GM18526 (cell line): ENCODE results near the gene GPM6B.

ENCODE experiments used
- POLR2A ChIP-seq: IDR thresholded peaks from 3 replicates; pipeline ENCODE4 v1.6.1; 2011; ENCODE audit not compliant: insufficient read length; ENCODE audit errors: extremely low read depth

GPM6B gene

DNA sequence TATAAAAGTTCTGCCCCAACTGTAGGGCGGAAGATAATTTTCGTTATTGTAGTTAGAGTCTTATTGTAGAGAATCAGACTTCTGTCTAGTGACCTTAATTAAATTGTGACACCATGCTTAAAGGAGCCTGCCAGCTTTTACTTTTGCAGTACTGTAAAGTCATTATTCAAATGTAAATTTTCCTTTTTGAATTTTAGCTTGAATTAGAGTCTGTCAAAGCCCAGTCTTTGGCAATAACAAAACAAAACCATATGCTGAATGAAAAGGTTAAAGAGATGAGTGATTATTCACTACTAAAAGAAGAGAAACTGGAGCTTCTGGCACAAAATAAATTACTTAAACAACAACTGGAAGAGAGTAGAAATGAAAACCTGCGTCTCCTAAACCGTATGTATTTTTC lies 60.5 kb downstream of the GPM6B start:
- TF ChIP-seq POLR2A: no peak

GRCh38 chrX:13755254-13755653 lies 61.6 kb downstream of the GPM6B start:
- TF ChIP-seq POLR2A: no peak

DNA sequence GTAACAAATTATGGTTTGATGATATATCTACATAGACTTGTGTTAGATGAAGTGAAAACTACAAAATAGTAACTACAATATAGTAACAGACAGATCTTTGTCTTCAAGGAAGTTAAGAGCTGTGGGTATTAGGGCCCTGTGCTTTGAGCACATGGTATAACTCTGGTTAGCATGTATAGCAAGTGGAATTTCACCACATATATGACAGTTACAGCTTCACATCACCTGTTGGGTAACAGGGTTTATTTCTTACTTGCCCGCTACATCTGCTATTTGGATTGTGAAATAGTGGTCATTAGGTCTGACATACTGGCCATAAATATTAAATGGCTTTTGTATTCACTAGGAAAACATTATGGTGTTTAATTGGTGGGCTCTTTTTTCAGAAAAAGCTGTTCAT lies 62.1 kb downstream of the GPM6B start:
- no peak for TF ChIP-seq POLR2A

GRCh38 chrX:13752646-13753045 lies 64.2 kb downstream of the GPM6B start:
- no peak for TF ChIP-seq POLR2A

DNA sequence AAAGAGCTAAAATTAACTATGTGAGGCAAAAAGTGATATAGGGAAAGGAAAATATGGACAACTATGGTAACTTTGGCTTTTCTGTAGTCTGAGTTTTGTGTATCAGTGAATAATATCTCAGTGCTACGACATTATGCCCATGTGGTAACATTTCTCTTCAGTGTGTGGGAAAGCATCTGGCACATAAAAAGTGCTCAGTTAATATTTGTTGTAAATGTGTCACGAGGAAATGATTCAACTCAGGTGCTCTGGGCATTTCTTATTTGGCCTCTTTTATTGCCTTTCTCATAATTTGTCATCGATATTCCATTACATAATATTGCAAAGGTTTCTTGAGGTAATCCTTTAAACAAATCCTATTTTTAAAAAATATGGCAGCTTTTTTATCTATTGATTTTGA lies 64.8 kb downstream of the GPM6B start:
- TF ChIP-seq POLR2A: no peak

GRCh38 chrX:13750812-13751211 lies 66.1 kb downstream of the GPM6B start:
- TF ChIP-seq POLR2A: no peak

DNA sequence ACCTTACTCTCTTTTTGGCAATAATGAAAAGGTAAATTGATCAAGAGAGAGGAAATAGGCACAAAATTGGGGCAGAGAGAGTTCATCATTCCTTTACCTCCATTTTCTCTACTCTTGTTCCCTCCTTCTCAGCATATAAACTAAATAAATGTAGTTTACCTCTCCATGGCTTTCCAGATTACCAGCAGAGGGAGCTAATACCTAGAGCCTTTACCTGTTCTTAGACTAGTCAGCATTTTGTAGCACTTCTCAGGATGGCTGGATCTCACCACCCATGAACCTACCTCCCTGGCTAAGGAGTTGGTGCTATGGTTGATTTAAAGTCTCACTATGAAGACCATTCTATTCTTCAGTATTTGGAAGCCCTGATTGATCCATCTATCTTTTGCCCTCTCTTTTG lies 66.7 kb downstream of the GPM6B start:
- TF ChIP-seq POLR2A: no peak

DNA sequence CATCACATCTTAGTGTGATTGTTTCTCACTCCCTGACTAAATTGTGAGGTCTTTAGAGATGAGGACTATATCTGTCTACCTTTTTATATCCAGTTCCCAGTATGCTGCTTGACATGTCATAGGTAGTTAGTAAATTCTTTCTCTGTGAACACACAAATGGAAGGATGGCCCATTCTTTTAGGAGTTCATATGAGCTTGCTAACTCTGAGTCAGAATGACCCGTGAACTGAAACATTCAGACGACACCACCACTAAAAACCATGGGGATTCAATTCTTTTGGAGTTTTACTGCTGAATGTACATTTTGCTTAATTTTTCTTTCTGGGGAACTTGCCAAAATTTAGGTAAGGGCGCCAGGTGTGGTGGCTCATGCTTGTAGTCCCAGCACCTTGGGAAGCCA lies 68.4 kb downstream of the GPM6B start:
- TF ChIP-seq POLR2A: no peak

- no peak for TF ChIP-seq POLR2A
Measured at GRCh38 chrX:13747836-13748235, 69.1 kb downstream of the GPM6B start.

DNA sequence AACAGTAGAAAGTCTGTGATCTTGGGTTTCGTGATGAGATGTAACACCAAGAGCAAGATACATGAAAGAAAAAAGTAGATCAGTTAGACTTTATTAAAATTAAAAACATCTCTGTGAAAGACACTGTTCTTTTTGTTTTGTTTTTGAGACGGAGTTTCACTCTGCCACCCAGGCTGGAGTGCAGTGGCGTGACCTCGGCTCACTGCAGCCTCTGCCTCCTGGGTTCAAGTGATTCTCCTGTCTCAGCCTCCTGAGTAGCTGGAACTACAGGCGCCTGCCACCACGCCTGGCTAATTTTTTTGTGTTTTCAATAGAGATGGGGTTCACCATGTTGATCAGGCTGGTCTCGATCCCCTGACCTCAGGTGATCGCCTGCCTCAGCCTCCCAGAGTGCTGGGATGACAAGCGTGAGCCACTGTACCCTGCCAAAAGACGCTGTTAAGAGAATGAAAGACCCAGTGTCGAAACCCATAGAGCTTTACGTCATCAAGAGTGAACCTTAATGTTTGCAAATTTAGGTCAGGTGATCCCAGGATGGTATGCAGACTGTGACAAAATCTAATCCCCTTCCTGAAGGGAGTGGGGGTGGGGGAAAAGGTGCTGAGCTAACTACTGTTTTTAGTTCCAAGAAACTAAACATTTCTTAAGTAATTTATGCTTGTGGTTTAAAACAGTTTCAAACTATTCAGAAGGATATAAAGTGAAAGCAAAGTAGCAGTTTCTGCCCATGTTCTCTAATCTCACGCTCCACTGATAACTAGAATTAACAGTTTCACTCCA lies 74.3 kb downstream of the GPM6B start:
- peak; percentile 15 for TF ChIP-seq POLR2A

- no peak for TF ChIP-seq POLR2A
Measured at GRCh38 chrX:13741695-13742094, 75.2 kb downstream of the GPM6B start.

DNA sequence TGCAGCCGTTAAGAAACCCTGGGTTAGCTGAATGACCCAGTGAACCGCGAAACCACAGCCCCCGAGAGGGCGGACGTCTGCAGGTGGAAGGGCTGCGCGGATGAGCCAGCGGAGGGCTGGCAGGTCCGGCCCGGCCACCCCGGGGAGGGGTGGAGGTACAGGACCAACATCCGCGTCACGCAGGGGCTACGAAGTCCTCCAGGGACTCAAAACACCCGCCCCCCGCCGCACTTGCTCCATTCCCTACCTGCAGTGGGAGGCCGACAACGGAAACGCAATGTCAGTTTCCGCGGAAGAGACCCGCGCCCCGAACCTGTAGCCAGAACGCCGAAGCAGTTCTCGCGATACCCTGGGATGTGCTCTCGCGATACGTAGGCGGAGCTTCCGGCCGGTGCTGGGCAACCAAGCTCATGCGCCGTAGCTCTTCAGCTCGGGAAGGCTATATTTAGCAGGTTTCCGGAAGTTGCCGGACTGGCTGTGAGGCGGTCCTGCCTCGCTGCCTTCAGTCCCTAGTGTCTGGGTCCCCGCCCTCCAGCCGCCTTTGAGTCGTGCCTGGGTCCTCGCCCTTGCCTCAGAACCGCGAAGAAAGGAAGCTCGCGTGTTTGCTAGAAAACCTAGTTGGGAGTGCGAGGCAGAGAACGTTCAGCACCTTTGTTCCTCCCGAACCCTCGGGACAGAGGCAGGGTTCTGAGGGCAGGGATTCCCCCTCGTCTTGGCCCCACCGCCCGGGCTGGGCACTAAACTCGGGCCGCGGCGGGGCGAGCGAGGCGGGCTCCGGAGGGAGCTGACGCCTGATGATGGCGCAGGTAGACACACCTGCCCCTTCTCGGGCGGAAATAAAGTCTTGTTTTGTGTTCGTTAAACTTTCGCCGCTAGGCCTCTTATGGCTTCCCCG lies 82.4 kb downstream of the GPM6B start, which contains the start of the genes OFD1 and TRAPPC2:
TSS of gene OFD1 (plus strand) at position 471 of the 895 bp plus-strand sequence. CDS start at position 795, 324 bp downstream.
TSS of gene TRAPPC2 (minus strand) at position 343 of the 895 bp plus-strand sequence. CDS start 14,657 bp downstream, outside the sequence.
- peak; percentile 85 for TF ChIP-seq POLR2A

- TF ChIP-seq POLR2A: no peak
Measured at GRCh38 chrX:13733506-13733905, 83.4 kb downstream of the GPM6B start.

DNA sequence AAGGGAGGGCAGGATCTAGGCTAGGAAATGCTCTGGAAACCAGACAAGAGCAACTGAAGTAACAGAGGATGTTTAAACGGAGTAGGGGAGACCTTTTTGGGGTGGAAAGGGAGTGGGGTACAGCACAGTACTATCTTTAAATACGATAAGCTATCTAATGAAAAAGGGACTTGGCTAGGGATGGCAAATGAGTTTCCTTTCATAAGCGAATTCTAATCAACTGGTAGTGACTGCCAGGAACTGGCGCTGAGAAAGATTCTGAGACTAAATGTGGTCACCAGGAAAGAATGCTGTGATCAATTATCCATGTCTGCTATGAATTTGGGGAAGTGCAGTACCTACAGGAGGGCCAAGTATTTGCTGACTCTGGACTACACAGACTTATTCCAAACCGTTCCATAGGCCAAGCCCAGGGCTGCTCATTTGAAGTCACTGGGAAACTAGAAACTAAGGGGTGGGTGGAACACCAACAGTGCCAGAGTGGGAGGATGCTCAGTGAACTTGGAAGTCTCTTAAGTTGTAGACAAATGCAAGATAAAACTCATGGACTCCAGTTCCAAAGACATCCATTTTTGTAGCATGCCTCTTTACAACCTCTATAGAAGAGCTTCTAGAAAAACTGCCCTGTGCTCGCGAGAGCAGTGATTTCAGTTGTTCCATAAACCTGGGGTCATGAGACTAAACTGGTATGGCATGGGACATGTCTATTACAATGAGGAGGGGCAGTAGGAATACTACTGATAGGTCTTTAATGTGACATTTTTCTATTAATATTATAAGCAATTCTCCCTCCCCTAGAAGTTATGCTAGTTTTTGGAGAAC lies 84.4 kb downstream of the GPM6B start:
- TF ChIP-seq POLR2A: no peak
